Measurements from ENCODE around the gene PGD. TPM values are rescaled to one million over a fixed set of nuclear protein-coding genes. Genes with fewer than 3 reads are reported as not detected.
"Not testable (repeated sequence)": the region's sequence is repeated elsewhere in the genome, so short reads cannot be mapped to it uniquely, and the experiment has no call there.

Gene PGD
- total RNA-seq, 1 donor from 2014 or later = 100 TPM

DNA sequence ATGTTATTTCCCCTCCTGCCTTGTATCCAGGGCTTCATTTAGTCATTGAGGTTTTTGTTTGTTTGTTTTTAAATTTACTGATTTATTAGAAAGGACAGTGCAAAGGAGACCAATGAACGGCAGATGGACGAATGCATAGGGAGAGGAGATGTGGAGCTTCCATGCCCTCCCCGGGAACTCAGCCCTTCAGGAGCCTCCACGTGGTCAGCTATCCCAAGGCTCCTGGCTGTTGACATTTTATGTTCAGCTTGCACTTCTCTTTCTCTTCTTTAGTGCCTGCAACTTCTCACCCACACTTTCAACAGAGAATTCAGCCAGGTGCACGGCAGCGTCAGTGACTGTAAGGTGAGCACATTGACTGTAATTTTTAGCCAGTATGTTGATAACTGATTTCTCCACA is 30.7 kb upstream of the PGD start:
- no peaks in the 10 kb centered on the region for H3K27me3 ChIP-seq
- no peak for TF ChIP-seq POLR2AphosphoS5 (IDR thresholded peaks at IDR 0.05; ENCODE audit: insufficient read depth in 1 of 2, low read depth in 1 of 2)
- no peaks in the 10 kb centered on the region for H3K4me1 ChIP-seq
- intact Hi-C loops (cut with DNase I) = no loop called here
- DNase-seq (ENCODE audit: extremely low spot score in 2 of 2) = no peak
- H3K4me3 ChIP-seq = no peak overlapping the region
- H3K36me3 ChIP-seq = peaks cover 0 to 57% of the 10 kb centered on the region in 2 donors
- H3K9me3 ChIP-seq = no peaks in the 10 kb centered on the region
- no peak overlapping the region for H3K27ac ChIP-seq

DNA sequence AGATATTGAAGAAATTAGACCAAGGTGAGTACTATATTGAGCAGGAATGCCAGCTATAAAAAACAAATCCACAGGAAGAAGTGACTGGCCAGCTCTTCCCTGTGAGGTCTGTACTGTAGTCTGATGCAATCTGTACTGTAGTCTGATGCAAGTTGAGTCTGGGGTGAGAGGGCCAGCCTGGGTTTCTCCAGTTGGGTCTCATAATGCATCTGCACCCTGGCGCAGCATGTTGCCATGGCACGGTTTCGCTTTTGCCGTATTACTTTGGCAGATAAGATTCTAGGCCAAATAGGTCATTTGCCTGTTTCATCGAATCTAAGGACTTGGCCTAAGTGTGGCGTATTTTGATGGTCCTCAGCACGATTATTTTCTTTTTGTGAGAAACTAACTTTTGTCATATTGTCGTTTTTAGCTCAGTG is 24.4 kb upstream of the PGD start:
- DNase-seq (ENCODE audit: extremely low spot score in 2 of 2) = no peak
- no peak overlapping the region for H3K27ac ChIP-seq
- TF ChIP-seq, protein P1, sequence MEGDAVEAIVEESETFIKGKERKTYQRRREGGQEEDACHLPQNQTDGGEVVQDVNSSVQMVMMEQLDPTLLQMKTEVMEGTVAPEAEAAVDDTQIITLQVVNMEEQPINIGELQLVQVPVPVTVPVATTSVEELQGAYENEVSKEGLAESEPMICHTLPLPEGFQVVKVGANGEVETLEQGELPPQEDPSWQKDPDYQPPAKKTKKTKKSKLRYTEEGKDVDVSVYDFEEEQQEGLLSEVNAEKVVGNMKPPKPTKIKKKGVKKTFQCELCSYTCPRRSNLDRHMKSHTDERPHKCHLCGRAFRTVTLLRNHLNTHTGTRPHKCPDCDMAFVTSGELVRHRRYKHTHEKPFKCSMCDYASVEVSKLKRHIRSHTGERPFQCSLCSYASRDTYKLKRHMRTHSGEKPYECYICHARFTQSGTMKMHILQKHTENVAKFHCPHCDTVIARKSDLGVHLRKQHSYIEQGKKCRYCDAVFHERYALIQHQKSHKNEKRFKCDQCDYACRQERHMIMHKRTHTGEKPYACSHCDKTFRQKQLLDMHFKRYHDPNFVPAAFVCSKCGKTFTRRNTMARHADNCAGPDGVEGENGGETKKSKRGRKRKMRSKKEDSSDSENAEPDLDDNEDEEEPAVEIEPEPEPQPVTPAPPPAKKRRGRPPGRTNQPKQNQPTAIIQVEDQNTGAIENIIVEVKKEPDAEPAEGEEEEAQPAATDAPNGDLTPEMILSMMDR (IDR thresholded peaks at IDR 0.05) = no peak
- no peak for TF ChIP-seq POLR2AphosphoS5 (IDR thresholded peaks at IDR 0.05; ENCODE audit: insufficient read depth in 1 of 2, low read depth in 1 of 2)
- no peak for TF ChIP-seq POLR2A (IDR thresholded peaks at IDR 0.05)
- peaks cover 0 to 44% of the 10 kb centered on the region in 2 donors for H3K36me3 ChIP-seq
- no peaks in the 10 kb centered on the region for H3K27me3 ChIP-seq
- peaks cover 4% of the 10 kb centered on the region for H3K4me1 ChIP-seq
- no peak overlapping the region for H3K4me3 ChIP-seq
- intact Hi-C loops (cut with DNase I) = no loop called here
- no peaks in the 10 kb centered on the region for H3K9me3 ChIP-seq

DNA sequence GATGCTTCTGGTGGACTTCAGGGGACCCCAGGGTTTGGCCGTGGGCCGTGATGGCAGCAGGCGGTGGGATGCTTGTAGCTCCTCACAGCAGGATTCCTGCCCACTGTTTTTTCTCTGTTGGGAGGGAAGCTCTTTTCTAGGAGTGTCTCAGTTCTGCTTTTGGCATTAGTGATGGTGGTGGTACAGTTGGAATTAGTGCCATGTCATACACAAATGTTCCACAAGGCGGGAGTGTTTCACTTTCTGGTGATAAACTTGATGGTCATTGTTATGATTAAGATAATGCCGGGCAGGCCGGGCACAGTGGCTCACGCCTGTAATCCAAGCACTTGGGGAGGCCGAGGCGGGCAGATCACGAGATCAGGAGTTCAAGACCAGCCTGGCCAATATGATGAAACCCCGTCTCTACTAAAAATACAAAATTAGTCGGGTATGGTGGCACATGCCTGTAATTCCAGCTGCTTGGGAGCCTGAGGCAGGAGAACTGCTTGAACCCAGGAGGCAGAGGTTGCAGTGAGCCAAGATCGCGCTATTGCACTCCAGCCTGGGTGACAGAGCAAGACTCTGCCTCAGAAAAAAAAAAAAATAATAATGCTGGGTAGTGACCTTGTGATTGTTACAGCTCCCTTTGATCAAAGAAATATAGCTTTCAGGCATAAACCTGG is 21.4 kb upstream of the PGD start:
- intact Hi-C loops (cut with DNase I) = loop anchor here (2.0 kb wide), 1 partner anchor 51 kb away; no protein-coding TSS in a partner anchor
- peaks cover 0 to 25% of the 10 kb centered on the region in 2 donors for H3K36me3 ChIP-seq
- DNase-seq (ENCODE audit: extremely low spot score in 2 of 2); H3K27me3 ChIP-seq; H3K27ac ChIP-seq; H3K4me3 ChIP-seq; H3K9me3 ChIP-seq; H3K4me1 ChIP-seq: not testable (repeated sequence)
- TF ChIP-seq, protein P1 (IDR thresholded peaks at IDR 0.05) = peak; percentile 65 to 85 (median 75)
- peak in 1 of 2 donors; percentile 50 for TF ChIP-seq POLR2AphosphoS5 (IDR thresholded peaks at IDR 0.05; ENCODE audit: insufficient read depth in 1 of 2, low read depth in 1 of 2)

DNA sequence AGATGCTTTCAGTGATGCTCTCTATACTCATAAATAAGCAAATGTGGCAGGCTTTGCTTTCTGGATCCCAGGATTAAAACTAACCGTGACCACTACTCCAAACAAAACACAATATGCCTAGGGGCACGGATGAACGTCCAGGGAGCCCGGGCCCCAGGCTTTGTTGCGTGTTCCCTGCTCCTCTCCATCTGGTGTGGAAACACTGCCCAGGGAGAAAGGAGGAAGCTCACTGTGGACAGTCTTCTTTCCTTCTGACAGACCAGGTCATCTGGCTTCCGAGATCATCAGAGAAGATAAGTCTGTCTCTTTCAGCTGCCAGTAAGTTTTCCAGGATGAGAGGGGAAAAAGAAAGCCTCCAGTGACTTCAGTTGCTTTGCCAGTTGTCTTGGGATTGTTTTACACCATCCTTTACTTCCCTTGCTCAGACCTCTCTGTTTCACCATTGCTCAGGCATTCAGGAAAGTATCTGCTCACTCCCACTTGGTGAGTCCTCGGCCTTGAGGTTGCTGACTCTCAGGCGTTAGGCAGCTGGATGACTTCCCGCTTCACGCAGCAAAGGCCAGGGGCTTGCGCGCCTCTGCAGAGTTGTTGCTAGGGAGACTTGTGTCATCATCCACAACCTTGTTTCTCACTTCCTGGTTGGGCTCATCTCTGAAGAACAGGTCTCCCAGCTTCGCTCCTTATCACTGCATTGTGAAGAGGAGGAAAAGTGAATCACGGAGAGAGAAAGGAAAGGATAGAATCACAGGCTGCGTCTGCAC is 20.6 kb upstream of the PGD start:
- DNase-seq (ENCODE audit: extremely low spot score in 2 of 2) = no peak
- no peaks in the 10 kb centered on the region for H3K27me3 ChIP-seq
- TF ChIP-seq POLR2AphosphoS5 (IDR thresholded peaks at IDR 0.05; ENCODE audit: insufficient read depth in 1 of 2, low read depth in 1 of 2) (peak in 1 of 2 donors; percentile 35), POLR2A (IDR thresholded peaks at IDR 0.05) (no peak)
- peaks cover 0 to 19% of the 10 kb centered on the region in 2 donors for H3K36me3 ChIP-seq
- no peak overlapping the region for H3K27ac ChIP-seq
- H3K9me3 ChIP-seq = no peaks in the 10 kb centered on the region
- no peak overlapping the region for H3K4me3 ChIP-seq
- H3K4me1 ChIP-seq = peaks cover 4% of the 10 kb centered on the region
- intact Hi-C loops (cut with DNase I) = no loop called here

DNA sequence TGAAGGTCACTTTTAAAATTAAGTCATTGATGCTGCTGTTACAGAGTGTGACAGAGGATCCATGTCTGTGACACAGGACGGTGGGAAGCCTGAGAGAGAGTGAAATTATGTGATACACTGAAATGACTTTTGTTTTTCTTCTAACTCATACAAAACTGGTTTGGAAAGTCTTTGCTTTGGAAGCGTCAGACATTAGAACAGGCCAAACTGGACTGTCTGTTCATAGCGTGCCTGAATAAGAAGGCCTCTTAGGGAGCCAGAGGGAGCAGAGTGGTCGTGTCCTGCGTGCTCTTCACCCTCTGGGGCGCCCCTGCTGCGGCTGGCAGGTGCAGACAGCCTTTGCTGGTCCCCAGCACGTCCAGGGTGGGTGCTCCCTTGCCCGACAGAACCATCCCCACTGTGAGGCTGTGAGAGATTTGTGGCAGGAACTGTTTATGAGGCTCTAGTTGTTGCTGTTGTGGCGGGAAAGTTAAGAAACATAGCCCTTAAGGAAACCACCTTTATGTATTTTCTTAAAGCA is 19.7 kb upstream of the PGD start:
- Histone ChIP-seq H3K36me3 (peaks cover 0 to 12% of the 10 kb centered on the region in 2 donors), H3K9me3 (no peaks in the 10 kb centered on the region), H3K4me3 (no peak overlapping the region), H3K4me1 (peaks cover 4% of the 10 kb centered on the region), H3K27ac (no peak overlapping the region), H3K27me3 (no peaks in the 10 kb centered on the region)
- DNase-seq (ENCODE audit: extremely low spot score in 2 of 2) = no peak
- intact Hi-C loops (cut with DNase I) = no loop called here
- TF ChIP-seq POLR2AphosphoS5 (IDR thresholded peaks at IDR 0.05; ENCODE audit: insufficient read depth in 1 of 2, low read depth in 1 of 2) (no peak), POLR2A (IDR thresholded peaks at IDR 0.05) (no peak)
- TF ChIP-seq, protein P1 (IDR thresholded peaks at IDR 0.05) = no peak

All from vagina (tissue), 2 donors.